HCT116 (cell line): ENCODE results near the gene RPL3. TPM values are rescaled to one million over a fixed set of nuclear protein-coding genes. Genes with fewer than 3 reads are reported as not detected.

Experiments
- ATAC-seq: fragments of 200-7000 bp; cut with Tn5 transposase; 2 replicates; pipeline ENCODE4 v1.9.1; 2020; ENCODE audit warnings: mild to moderate bottlenecking, moderate library complexity
- BruUV-seq: library from RNA; stranded (reverse); fragments of 400-500 nt; replicated peaks from 2 replicates; lab custom pipeline; 2021; lab: Mats Ljungman, UMichigan
- CTCF ChIA-PET: fragments of 300-600 bp; sonication (Branson Sonifier 250); formaldehyde crosslinking; loops from one replicate; lab custom pipeline; 2021; ENCODE audit warnings: antibody characterized with exemption; lab: Charles Lee
- POLR2A ChIA-PET: fragments of 300-600, 350-600 bp; sonication (Branson Sonifier 250); formaldehyde crosslinking; loops from one replicate; lab custom pipeline; 2021; ENCODE audit warnings: antibody characterized with exemption; lab: Charles Lee
- RAD21 ChIA-PET, 2 experiments: fragments of 300-600 bp; sonication (Branson Sonifier 250); formaldehyde crosslinking; loops; one replicate each; lab custom pipeline; 2023; ENCODE audit warnings: low total read pairs in 2 of 2; ENCODE audit not compliant: uncharacterized antibody in 2 of 2, unreplicated experiment in 2 of 2, low non-redundant PET in 1 of 2; lab: Charles Lee
- DNase-seq: peaks from one replicate; pipeline ENCODE4 v3.0.0-alpha.2; 2010; ENCODE audit warnings: low read depth, low spot score
- H2AFZ ChIP-seq: fragments of 200-600 bp; shearing (Covaris generic), sonication (generic); 2 replicates; pipeline ENCODE4 v1.6.1; 2017; ENCODE audit warnings: low read depth, mixed run types, mixed read lengths, antibody characterized with exemption, low read length; ENCODE audit not compliant: poor library complexity, severe bottlenecking
- H3K27ac ChIP-seq: 2 replicates; pipeline ENCODE4 v1.5.1; 2012; ENCODE audit warnings: low read depth, low read length
- H3K27me3 ChIP-seq: fragments of 200-600 bp; sonication (generic); 2 replicates; pipeline ENCODE4 v1.6.1; 2016; ENCODE audit warnings: mixed run types, low read length, mixed read lengths; ENCODE audit not compliant: insufficient read depth
- H3K36me3 ChIP-seq, 2 experiments: fragments of 200-500 bp in 1 of 2; fragments of 200-600 bp in 1 of 2; sonication (Bioruptor generic) in 1 of 2; sonication (generic) in 1 of 2; 2 replicates each; pipeline versions ENCODE4 v1.5.1 to v1.6.1; 2014 to 2016; ENCODE audit warnings: low read length in 2 of 2, inconsistent platforms in 1 of 2, mixed read lengths in 1 of 2, mixed run types in 1 of 2; ENCODE audit not compliant: insufficient read depth in 2 of 2, control insufficient read depth in 1 of 2
- H3K4me1 ChIP-seq, 2 experiments: fragments of 200-600 bp in 1 of 2; sonication (generic) in 1 of 2; 2 replicates each; pipeline versions ENCODE4 v1.5.1 to v1.6.1; 2012 to 2017; ENCODE audit warnings: low read length in 2 of 2, inconsistent platforms in 1 of 2, mild to moderate bottlenecking in 1 of 2, mixed read lengths in 1 of 2, mixed run types in 1 of 2, moderate library complexity in 1 of 2; ENCODE audit not compliant: insufficient read depth in 2 of 2, control insufficient read depth in 1 of 2
- H3K4me2 ChIP-seq: fragments of 200-600 bp; sonication (generic); 2 replicates; pipeline ENCODE4 v1.6.1; 2017; ENCODE audit warnings: mixed run types, low read length, mixed read lengths
- H3K4me3 ChIP-seq, 2 experiments: fragments of 200-600 bp in 1 of 2; sonication (generic) in 1 of 2; replicated peaks in 1 of 2; 2 replicates each; pipeline ENCODE4 v1.5.1; 2011 to 2016; ENCODE audit warnings: low read length in 2 of 2, control low read depth in 1 of 2, low read depth in 1 of 2, mild to moderate bottlenecking in 1 of 2, mixed read lengths in 1 of 2, mixed run types in 1 of 2
- H3K79me2 ChIP-seq: fragments of 200-600 bp; sonication (generic); 2 replicates; pipeline ENCODE4 v1.6.1; 2017; ENCODE audit warnings: mild to moderate bottlenecking, mixed run types, low read length, moderate library complexity, mixed read lengths; ENCODE audit not compliant: insufficient read depth
- H3K9ac ChIP-seq: fragments of 200-600 bp; sonication (generic); 2 replicates; pipeline ENCODE4 v1.6.1; 2016; ENCODE audit warnings: low read length, mixed read lengths
- H3K9me2 ChIP-seq: fragments of 200-600 bp; sonication (generic), shearing (Covaris generic); 2 replicates; pipeline ENCODE4 v1.6.1; 2017; ENCODE audit warnings: mixed run types, mild to moderate bottlenecking, moderate library complexity; ENCODE audit not compliant: insufficient read depth
- H3K9me3 ChIP-seq, 2 experiments: fragments of 200-500 bp in 1 of 2; fragments of 200-600 bp in 1 of 2; sonication (Bioruptor generic) in 1 of 2; sonication (generic) in 1 of 2; 2 replicates each; pipeline ENCODE4 v1.6.1; 2014 to 2017; ENCODE audit warnings: low read length in 2 of 2, mixed read lengths in 2 of 2, inconsistent platforms in 1 of 2, low read depth in 1 of 2, mild to moderate bottlenecking in 1 of 2, mixed run types in 1 of 2, moderate library complexity in 1 of 2; ENCODE audit not compliant: control insufficient read depth in 1 of 2, insufficient read depth in 1 of 2
- H4K20me1 ChIP-seq: fragments of 200-600 bp; sonication (generic), shearing (Covaris generic); 2 replicates; pipeline ENCODE4 v1.6.1; 2017; ENCODE audit warnings: mixed run types, mild to moderate bottlenecking, moderate library complexity; ENCODE audit not compliant: insufficient read depth
- CBX3 ChIP-seq: IDR thresholded peaks from 2 replicates; pipeline ENCODE4 v1.6.1; 2012; ENCODE audit warnings: low read depth
- CEBPB ChIP-seq: IDR thresholded peaks from 2 replicates; pipeline ENCODE4 v1.6.1; 2012; ENCODE audit warnings: low read depth
- EGR1 ChIP-seq: IDR thresholded peaks from 2 replicates; pipeline ENCODE4 v1.6.1; 2012; ENCODE audit warnings: low read depth
- EZH2phosphoT487 ChIP-seq: fragments of 200-600 bp; IDR thresholded peaks from 2 replicates; pipeline ENCODE4 v1.6.1; 2018; ENCODE audit warnings: antibody characterized with exemption, borderline replicate concordance
- JUND ChIP-seq: IDR thresholded peaks from 2 replicates; pipeline ENCODE4 v1.6.1; 2012
- POLR2A ChIP-seq: IDR thresholded peaks from 2 replicates; pipeline ENCODE4 v1.7.0; 2011; ENCODE audit warnings: borderline replicate concordance; ENCODE audit not compliant: insufficient read depth, insufficient read length; ENCODE audit errors: extremely low read depth
- RAD21 ChIP-seq: IDR thresholded peaks from 2 replicates; pipeline ENCODE4 v1.6.1; 2012; ENCODE audit warnings: low read depth, mild to moderate bottlenecking
- SIN3A ChIP-seq: IDR thresholded peaks from 2 replicates; pipeline ENCODE4 v1.6.1; 2012; ENCODE audit warnings: low read depth
- SP1 ChIP-seq: IDR thresholded peaks from 2 replicates; pipeline ENCODE4 v1.6.1; 2012; ENCODE audit warnings: low read depth
- SRF ChIP-seq: IDR thresholded peaks from 2 replicates; pipeline ENCODE4 v1.6.1; 2012; ENCODE audit warnings: low read depth
- YY1 ChIP-seq: IDR thresholded peaks from 2 replicates; pipeline ENCODE4 v1.6.1; 2011; ENCODE audit warnings: low read length, low read depth, moderate library complexity, mild to moderate bottlenecking; ENCODE audit not compliant: insufficient replicate concordance; ENCODE audit errors: extremely low read depth
- intact Hi-C: fragments of 100-400 bp; cut with micrococcal nuclease; formaldehyde crosslinking; loops from 2 replicates; pipeline ENCODE4 v1.10.0; 2022
- total RNA-seq: library from RNA; stranded (reverse); gene quantifications from one replicate; pipeline ENCODE4 v1.2.1, GENCODE V29; 2021; ENCODE audit not compliant: unreplicated experiment
- TF ChIP-seq, protein P1 (sequence below): IDR thresholded peaks from 2 replicates; pipeline ENCODE4 v1.6.1; 2012
- TF ChIP-seq, protein P2 (sequence below): IDR thresholded peaks from 2 replicates; pipeline ENCODE4 v1.6.1; 2012
- TF ChIP-seq, protein P3 (sequence below): IDR thresholded peaks from 2 replicates; pipeline ENCODE4 v1.6.1; 2011; ENCODE audit warnings: mild to moderate bottlenecking, low read length, moderate library complexity; ENCODE audit not compliant: insufficient replicate concordance; ENCODE audit errors: extremely low read depth

RPL3 gene
- total RNA-seq, 1 experiment from 2014 or later: 2,966 TPM

DNA sequence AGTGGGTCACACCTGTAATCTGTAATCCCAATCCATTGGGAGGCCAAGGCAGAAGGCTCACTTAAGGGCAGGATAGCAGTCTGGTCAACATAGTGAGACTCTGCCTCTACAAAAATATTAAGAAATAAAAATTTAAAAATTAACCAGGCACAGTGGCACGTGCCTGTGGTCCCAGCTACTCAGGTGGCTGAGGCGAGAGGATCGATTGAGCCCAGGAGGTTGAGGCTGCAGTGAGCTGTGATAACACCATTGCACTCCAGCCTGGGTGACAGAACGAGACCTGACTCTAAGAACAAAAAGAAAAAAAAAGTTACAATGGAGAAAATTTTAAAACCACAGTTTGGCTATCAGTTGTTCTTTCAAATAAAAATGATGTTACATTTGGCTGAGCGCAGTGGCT lies 17.0 kb upstream of the RPL3 start:
- Histone ChIP-seq H2AFZ (no peak overlapping the region), H3K27me3 (no peaks in the 10 kb centered on the region), H3K27ac (no peak overlapping the region), H3K9me2 (no peaks in the 10 kb centered on the region), H3K9me3 (no peaks in the 10 kb centered on the region), H3K36me3 (no peaks in the 10 kb centered on the region), H3K4me1 (peaks cover 0 to under 1% of the 10 kb centered on the region in 2 experiments; a peak in 2 of 4 replicates), H3K79me2 (no peaks in the 10 kb centered on the region), H3K4me3 (no peak overlapping the region), H3K4me2 (no peak overlapping the region), H4K20me1 (no peaks in the 10 kb centered on the region), H3K9ac (no peak overlapping the region)
- ChIA-PET CTCF (no interaction called here), RAD21 (no interaction called here), POLR2A (no interaction called here)
- intact Hi-C loops: no loop called here
- no TSS peak for BruUV-seq
- ATAC-seq (no peak), DNase-seq (no peak)
- TF ChIP-seq POLR2A: no peak
- TF ChIP-seq SIN3A: no peak
- no peak for TF ChIP-seq SP1
- no peak for TF ChIP-seq RAD21
- TF ChIP-seq CEBPB: no peak
- TF ChIP-seq YY1: no peak
- TF ChIP-seq, protein P1, sequence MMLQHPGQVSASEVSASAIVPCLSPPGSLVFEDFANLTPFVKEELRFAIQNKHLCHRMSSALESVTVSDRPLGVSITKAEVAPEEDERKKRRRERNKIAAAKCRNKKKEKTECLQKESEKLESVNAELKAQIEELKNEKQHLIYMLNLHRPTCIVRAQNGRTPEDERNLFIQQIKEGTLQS: no peak
- no peak for TF ChIP-seq EGR1
- TF ChIP-seq, protein P2, sequence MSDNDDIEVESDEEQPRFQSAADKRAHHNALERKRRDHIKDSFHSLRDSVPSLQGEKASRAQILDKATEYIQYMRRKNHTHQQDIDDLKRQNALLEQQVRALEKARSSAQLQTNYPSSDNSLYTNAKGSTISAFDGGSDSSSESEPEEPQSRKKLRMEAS: no peak
- no peak for TF ChIP-seq SRF
- no peak for TF ChIP-seq JUND
- TF ChIP-seq, protein P3, sequence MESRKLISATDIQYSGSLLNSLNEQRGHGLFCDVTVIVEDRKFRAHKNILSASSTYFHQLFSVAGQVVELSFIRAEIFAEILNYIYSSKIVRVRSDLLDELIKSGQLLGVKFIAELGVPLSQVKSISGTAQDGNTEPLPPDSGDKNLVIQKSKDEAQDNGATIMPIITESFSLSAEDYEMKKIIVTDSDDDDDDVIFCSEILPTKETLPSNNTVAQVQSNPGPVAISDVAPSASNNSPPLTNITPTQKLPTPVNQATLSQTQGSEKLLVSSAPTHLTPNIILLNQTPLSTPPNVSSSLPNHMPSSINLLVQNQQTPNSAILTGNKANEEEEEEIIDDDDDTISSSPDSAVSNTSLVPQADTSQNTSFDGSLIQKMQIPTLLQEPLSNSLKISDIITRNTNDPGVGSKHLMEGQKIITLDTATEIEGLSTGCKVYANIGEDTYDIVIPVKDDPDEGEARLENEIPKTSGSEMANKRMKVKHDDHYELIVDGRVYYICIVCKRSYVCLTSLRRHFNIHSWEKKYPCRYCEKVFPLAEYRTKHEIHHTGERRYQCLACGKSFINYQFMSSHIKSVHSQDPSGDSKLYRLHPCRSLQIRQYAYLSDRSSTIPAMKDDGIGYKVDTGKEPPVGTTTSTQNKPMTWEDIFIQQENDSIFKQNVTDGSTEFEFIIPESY: no peak
- TF ChIP-seq EZH2phosphoT487: no peak
- TF ChIP-seq CBX3: no peak
